Ishikawa (cell line): ENCODE results near the gene AGO1.

Experiments
- CEBPB ChIP-seq: IDR thresholded peaks from 2 replicates; pipeline ENCODE4 v1.6.1; 2012
- EP300 ChIP-seq: IDR thresholded peaks from 2 replicates; pipeline ENCODE4 v1.6.1; 2012; ENCODE audit warnings: borderline replicate concordance
- FOXM1 ChIP-seq: IDR thresholded peaks from 2 replicates; pipeline ENCODE4 v1.6.1; 2012; ENCODE audit warnings: low read depth, borderline replicate concordance
- NFIC ChIP-seq: IDR thresholded peaks from 2 replicates; pipeline ENCODE4 v1.6.1; 2012
- TAF1 ChIP-seq: IDR thresholded peaks from 2 replicates; pipeline ENCODE4 v1.6.1; 2012; ENCODE audit warnings: low read depth, mild to moderate bottlenecking
- TCF12 ChIP-seq: IDR thresholded peaks from 2 replicates; pipeline ENCODE4 v1.6.1; 2012; ENCODE audit warnings: low read depth
- TF ChIP-seq, protein P1 (sequence below): IDR thresholded peaks from 2 replicates; pipeline ENCODE4 v1.6.1; 2012
- TF ChIP-seq, protein P2 (sequence below): IDR thresholded peaks from 2 replicates; pipeline ENCODE4 v1.6.1; 2012; ENCODE audit warnings: low read depth, mild to moderate bottlenecking
- TF ChIP-seq, protein P3 (sequence below): IDR thresholded peaks from 2 replicates; pipeline ENCODE4 v1.6.1; 2012

DNA sequence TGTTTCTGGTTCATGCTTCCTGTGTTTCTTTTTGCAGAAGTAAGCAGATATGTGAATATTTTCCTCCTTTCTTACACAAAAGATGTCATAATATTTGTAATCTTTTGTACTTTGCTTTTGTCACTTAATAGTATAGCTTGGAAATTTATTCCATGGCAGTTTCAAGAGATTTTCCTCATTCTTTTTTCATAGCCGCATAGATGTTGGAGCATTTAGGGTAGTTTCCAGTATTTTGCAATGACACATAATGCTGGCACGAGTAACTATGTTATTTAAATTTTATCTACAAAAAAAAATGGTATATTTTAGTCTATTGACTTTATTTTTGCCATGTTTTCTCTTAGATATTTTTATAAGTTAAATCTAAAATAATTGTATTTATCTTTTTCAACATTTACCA is 88.6 kb downstream of the AGO1 start:
- TF ChIP-seq TCF12 (no peak), EP300 (no peak), NFIC (no peak), CEBPB (no peak), TAF1 (no peak), FOXM1 (no peak)
- TF ChIP-seq, protein P1, sequence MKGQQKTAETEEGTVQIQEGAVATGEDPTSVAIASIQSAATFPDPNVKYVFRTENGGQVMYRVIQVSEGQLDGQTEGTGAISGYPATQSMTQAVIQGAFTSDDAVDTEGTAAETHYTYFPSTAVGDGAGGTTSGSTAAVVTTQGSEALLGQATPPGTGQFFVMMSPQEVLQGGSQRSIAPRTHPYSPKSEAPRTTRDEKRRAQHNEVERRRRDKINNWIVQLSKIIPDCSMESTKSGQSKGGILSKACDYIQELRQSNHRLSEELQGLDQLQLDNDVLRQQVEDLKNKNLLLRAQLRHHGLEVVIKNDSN, result no peak
- TF ChIP-seq, protein P2, sequence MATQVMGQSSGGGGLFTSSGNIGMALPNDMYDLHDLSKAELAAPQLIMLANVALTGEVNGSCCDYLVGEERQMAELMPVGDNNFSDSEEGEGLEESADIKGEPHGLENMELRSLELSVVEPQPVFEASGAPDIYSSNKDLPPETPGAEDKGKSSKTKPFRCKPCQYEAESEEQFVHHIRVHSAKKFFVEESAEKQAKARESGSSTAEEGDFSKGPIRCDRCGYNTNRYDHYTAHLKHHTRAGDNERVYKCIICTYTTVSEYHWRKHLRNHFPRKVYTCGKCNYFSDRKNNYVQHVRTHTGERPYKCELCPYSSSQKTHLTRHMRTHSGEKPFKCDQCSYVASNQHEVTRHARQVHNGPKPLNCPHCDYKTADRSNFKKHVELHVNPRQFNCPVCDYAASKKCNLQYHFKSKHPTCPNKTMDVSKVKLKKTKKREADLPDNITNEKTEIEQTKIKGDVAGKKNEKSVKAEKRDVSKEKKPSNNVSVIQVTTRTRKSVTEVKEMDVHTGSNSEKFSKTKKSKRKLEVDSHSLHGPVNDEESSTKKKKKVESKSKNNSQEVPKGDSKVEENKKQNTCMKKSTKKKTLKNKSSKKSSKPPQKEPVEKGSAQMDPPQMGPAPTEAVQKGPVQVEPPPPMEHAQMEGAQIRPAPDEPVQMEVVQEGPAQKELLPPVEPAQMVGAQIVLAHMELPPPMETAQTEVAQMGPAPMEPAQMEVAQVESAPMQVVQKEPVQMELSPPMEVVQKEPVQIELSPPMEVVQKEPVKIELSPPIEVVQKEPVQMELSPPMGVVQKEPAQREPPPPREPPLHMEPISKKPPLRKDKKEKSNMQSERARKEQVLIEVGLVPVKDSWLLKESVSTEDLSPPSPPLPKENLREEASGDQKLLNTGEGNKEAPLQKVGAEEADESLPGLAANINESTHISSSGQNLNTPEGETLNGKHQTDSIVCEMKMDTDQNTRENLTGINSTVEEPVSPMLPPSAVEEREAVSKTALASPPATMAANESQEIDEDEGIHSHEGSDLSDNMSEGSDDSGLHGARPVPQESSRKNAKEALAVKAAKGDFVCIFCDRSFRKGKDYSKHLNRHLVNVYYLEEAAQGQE, result no peak
- TF ChIP-seq, protein P3, sequence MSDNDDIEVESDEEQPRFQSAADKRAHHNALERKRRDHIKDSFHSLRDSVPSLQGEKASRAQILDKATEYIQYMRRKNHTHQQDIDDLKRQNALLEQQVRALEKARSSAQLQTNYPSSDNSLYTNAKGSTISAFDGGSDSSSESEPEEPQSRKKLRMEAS, result no peak
